Panc1 (cell line): ENCODE data around the gene POU2AF2. TPM values are rescaled to one million over a fixed set of nuclear protein-coding genes. Genes with fewer than 3 reads are reported as not detected.

Source experiments
- ATAC-seq: fragments of 200-7000 bp; cut with Tn5 transposase; 2 replicates; pipeline ENCODE4 v1.9.1; 2020; ENCODE audit warnings: mild to moderate bottlenecking, moderate library complexity
- BruUV-seq: library from RNA; stranded (reverse); fragments of 400-500 nt; replicated peaks from 2 replicates; lab custom pipeline; 2021; lab: Mats Ljungman, UMichigan
- CTCF ChIA-PET: fragments of 300-600 bp; sonication (Branson Sonifier 250); formaldehyde crosslinking; loops from one replicate; lab custom pipeline; 2022; ENCODE audit warnings: antibody characterized with exemption; lab: Charles Lee
- POLR2A ChIA-PET: fragments of 300-600 bp; sonication (Branson Sonifier 250); formaldehyde crosslinking; loops from one replicate; lab custom pipeline; 2022; ENCODE audit warnings: antibody characterized with exemption; lab: Charles Lee
- DNase-seq: peaks from one replicate; pipeline ENCODE4 v3.0.0-alpha.2; 2010; ENCODE audit warnings: low read depth, low spot score
- H3K27ac ChIP-seq: 2 replicates; pipeline ENCODE4 v1.5.1; 2011; ENCODE audit warnings: mild to moderate bottlenecking, low read length, inconsistent platforms
- H3K27me3 ChIP-seq: fragments of 200-500 bp; sonication (Bioruptor generic); 2 replicates; pipeline ENCODE4 v1.6.0; 2014; ENCODE audit warnings: low read length, inconsistent platforms; ENCODE audit not compliant: control insufficient read depth, insufficient read depth
- H3K36me3 ChIP-seq: fragments of 200-500 bp; sonication (Bioruptor generic); 2 replicates; pipeline ENCODE4 v1.5.1; 2014; ENCODE audit warnings: inconsistent platforms, mild to moderate bottlenecking, low read length, moderate library complexity; ENCODE audit not compliant: control insufficient read depth, insufficient read depth
- H3K4me1 ChIP-seq: 2 replicates; pipeline ENCODE4 v1.5.1; 2011; ENCODE audit warnings: inconsistent platforms, mild to moderate bottlenecking, low read length, moderate library complexity; ENCODE audit not compliant: control insufficient read depth, insufficient read depth
- H3K4me3 ChIP-seq, 2 experiments: 2 replicates each; pipeline ENCODE4 v1.5.1; 2011 to 2012; ENCODE audit warnings: low read depth in 2 of 2, low read length in 2 of 2, mild to moderate bottlenecking in 2 of 2, inconsistent platforms in 1 of 2, moderate library complexity in 1 of 2
- H3K9me3 ChIP-seq: fragments of 200-500 bp; sonication (Bioruptor generic); 2 replicates; pipeline ENCODE4 v1.5.1; 2014; ENCODE audit warnings: low read depth, mild to moderate bottlenecking, inconsistent platforms, low read length, moderate library complexity; ENCODE audit not compliant: control insufficient read depth, insufficient read depth
- CTCF ChIP-seq: fragments of 450-650 bp; IDR thresholded peaks from 2 replicates; pipeline ENCODE4 v1.5.1; 2017; ENCODE audit warnings: mild to moderate bottlenecking
- POLR2AphosphoS5 ChIP-seq: IDR thresholded peaks from 2 replicates; pipeline ENCODE4 v1.6.1; 2012; ENCODE audit warnings: mild to moderate bottlenecking, low read depth, low read length, moderate library complexity
- REST ChIP-seq, 2 experiments: IDR thresholded peaks; 2 replicates each; pipeline ENCODE4 v1.6.1; 2011 to 2012; ENCODE audit warnings: low read depth in 2 of 2, control low read depth in 1 of 2, low read length in 1 of 2, mild to moderate bottlenecking in 1 of 2, moderate library complexity in 1 of 2; ENCODE audit not compliant: insufficient read depth in 1 of 2
- SIN3A ChIP-seq: IDR thresholded peaks from 2 replicates; pipeline ENCODE4 v1.6.1; 2012; ENCODE audit warnings: low read depth, mild to moderate bottlenecking, low read length, moderate library complexity, borderline replicate concordance; ENCODE audit not compliant: insufficient read depth
- TCF7L2 ChIP-seq: IDR thresholded peaks from 2 replicates; pipeline ENCODE4 v1.6.1; 2011; ENCODE audit warnings: mild to moderate bottlenecking, low read depth, low read length, inconsistent platforms
- in situ Hi-C: cut with HindIII; loops from 2 replicates; pipeline ENCODE4 v1.10.0; 2016; ENCODE audit warnings: low sequenced_read_pairs, low pct_unique_long_range_greater_than_20kb
- intact Hi-C: fragments of 100-400 bp; cut with micrococcal nuclease; formaldehyde crosslinking; loops from one replicate; pipeline ENCODE4 v1.10.0; 2022; ENCODE audit not compliant: unreplicated experiment
- total RNA-seq: library from RNA; stranded (reverse); gene quantifications from one replicate; pipeline ENCODE4 v1.2.1, GENCODE V29; 2021; ENCODE audit not compliant: unreplicated experiment

POU2AF2 gene
- total RNA-seq, 1 experiment from 2014 or later: not detected

GRCh38 chr11:111309215-111309915 lies 63.8 kb downstream of the POU2AF2 start:
- no TSS peak for BruUV-seq
- Histone ChIP-seq H3K4me1 (no peaks in the 10 kb centered on the region), H3K4me3 (no peak overlapping the region), H3K36me3 (no peaks in the 10 kb centered on the region), H3K27me3 (peaks cover 40% of the 10 kb centered on the region), H3K27ac (no peak overlapping the region), H3K9me3 (no peaks in the 10 kb centered on the region)
- ATAC-seq: no peak
- ChIA-PET CTCF (no interaction called here), POLR2A (no interaction called here)
- DNase-seq: no peak
- intact Hi-C loops (no loop called here), in situ Hi-C loops (no loop called here)
- TF ChIP-seq CTCF (no peak), POLR2AphosphoS5 (no peak), SIN3A (no peak), TCF7L2 (no peak), REST (IDR thresholded peaks at IDR 0.05; ENCODE audit: insufficient read depth in 1 of 2, low read depth in 2 of 2, low read length in 1 of 2) (no peak)

GRCh38 chr11:111310088-111310487 lies 64.6 kb downstream of the POU2AF2 start:
- intact Hi-C loops: no loop called here
- ATAC-seq (no peak), DNase-seq (no peak)
- H3K4me1 ChIP-seq: no peaks in the 10 kb centered on the region
- H3K27me3 ChIP-seq: peaks cover 40% of the 10 kb centered on the region
- ChIA-PET CTCF (no interaction called here), POLR2A (no interaction called here)
- in situ Hi-C loops: no loop called here
- BruUV-seq: no TSS peak
- TF ChIP-seq POLR2AphosphoS5: no peak
- TF ChIP-seq SIN3A: no peak
- no peak for TF ChIP-seq REST (IDR thresholded peaks at IDR 0.05; ENCODE audit: insufficient read depth in 1 of 2, low read depth in 2 of 2, low read length in 1 of 2)
- no peak for TF ChIP-seq TCF7L2
- H3K36me3 ChIP-seq: no peaks in the 10 kb centered on the region
- no peak overlapping the region for H3K4me3 ChIP-seq
- H3K27ac ChIP-seq: no peak overlapping the region
- no peaks in the 10 kb centered on the region for H3K9me3 ChIP-seq
